HepG2 (cell line): ENCODE data around the gene KLC3.

Experiments used
- MIER3 ChIP-seq: IDR thresholded peaks from 2 replicates; pipeline ENCODE4 v1.6.1; 2016; ENCODE audit warnings: missing compliant biosample characterization, borderline replicate concordance
- MXI1 ChIP-seq: IDR thresholded peaks from 3 replicates; pipeline ENCODE4 v1.6.1; 2012; ENCODE audit warnings: low read depth, low read length, inconsistent platforms, borderline replicate concordance
- RNF2 ChIP-seq: fragments of 450-650 bp; conservative IDR thresholded peaks from 2 replicates; pipeline ENCODE4 v1.6.1; 2016; ENCODE audit warnings: low read depth
- ZBTB14 ChIP-seq: sonication (generic); formaldehyde crosslinking; IDR thresholded peaks from 2 replicates; pipeline ENCODE4 v1.4.0; 2020; ENCODE audit warnings: missing genetic modification reagents
- ZNF337 ChIP-seq: sonication (generic); formaldehyde crosslinking; IDR thresholded peaks from 2 replicates; pipeline ENCODE4 v1.5.1; 2020; ENCODE audit warnings: missing genetic modification reagents, low read depth, mild to moderate bottlenecking, borderline replicate concordance
- ZNF576 ChIP-seq: sonication (generic); formaldehyde crosslinking; IDR thresholded peaks from 2 replicates; pipeline ENCODE4 v1.4.0; 2020; ENCODE audit warnings: mild to moderate bottlenecking, missing genetic modification reagents

GRCh38 chr19:45349430-45349941 lies 8.9 kb downstream of the KLC3 start:
- TF ChIP-seq MIER3 (CRISPR knock-in tag), result no peak
- no peak for TF ChIP-seq RNF2
- no peak for TF ChIP-seq ZNF337 (CRISPR knock-in tag)
- no peak for TF ChIP-seq ZBTB14
- no peak for TF ChIP-seq ZNF576
- TF ChIP-seq MXI1, result no peak
